Measurements from ENCODE around the gene KRTAP5-5.
"Not testable (repeated sequence)": the region's sequence is repeated elsewhere in the genome, so short reads cannot be mapped to it uniquely, and the experiment has no call there.

KRTAP5-5 gene

DNA sequence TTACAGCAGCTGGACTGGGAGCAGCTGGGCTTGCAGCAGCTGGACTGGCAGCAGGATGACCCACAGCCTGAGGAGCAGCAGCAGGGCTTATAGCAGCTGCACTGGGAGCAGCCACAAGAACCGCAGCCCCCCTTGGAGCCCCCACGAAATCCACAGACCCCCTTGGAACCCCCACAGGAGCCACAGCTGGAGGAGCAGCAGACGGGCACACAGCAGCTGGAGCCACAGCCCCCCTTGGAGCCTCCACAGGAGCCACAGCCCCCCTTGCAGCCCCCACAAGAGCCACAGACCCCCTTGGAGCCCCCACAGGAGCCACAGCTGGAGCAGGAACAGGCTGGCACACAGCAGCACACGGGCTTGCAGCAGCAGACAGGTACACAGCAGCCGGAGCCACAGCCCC lies 21.7 kb upstream of the KRTAP5-5 start:
- H3K36me3 ChIP-seq (ENCODE audit: control insufficient read depth, insufficient read depth, low read length); H3K9me3 ChIP-seq (ENCODE audit: control insufficient read depth, low read length); H3K4me1 ChIP-seq (ENCODE audit: control insufficient read depth, insufficient read depth, low read length, poor library complexity, severe bottlenecking); H3K27ac ChIP-seq (ENCODE audit: low read depth, low read length, severe bottlenecking); H3K4me3 ChIP-seq (ENCODE audit: extremely low read depth, insufficient read depth, low read length, poor library complexity, severe bottlenecking): not testable (repeated sequence)
- WGBS, 2 experiments (ENCODE audit: insufficient coverage in 2 of 2): 92 to 100% methylated on average over 2 of the region's 5 CpGs

DNA sequence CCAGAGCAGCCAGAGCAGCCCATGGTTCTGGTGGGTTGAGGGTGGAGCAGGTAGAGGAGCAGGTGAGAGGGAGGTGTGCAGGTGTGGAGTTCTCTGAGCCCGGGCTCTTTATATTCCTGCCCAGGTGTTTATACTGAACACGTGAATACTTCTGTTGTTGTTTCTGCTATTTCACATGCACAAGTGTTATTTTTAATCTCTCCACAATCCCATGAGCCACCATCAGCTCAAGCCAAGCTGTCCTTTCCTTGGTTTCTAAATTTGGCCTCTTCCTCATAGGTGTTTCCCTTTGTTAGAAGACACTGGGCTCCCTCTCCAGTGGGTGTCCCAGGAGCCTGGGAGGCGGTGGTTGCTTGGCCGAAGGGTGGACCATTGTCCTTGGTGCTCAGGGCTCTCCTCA lies 21.2 kb upstream of the KRTAP5-5 start, which contains the start of gene KRTAP5-3:
TSS of gene KRTAP5-3 (minus strand) at position 101 of the 400 bp plus-strand sequence. CDS start at position 23, 78 bp downstream.
- no peaks in the 10 kb centered on the region for H3K36me3 ChIP-seq (ENCODE audit: control insufficient read depth, insufficient read depth, low read length)
- H3K9me3 ChIP-seq (ENCODE audit: control insufficient read depth, low read length): no peaks in the 10 kb centered on the region
- 80 to 83% methylated on average over 1 to 4 of the region's 4 CpGs for WGBS, 2 experiments (ENCODE audit: insufficient coverage in 2 of 2)
- H3K4me3 ChIP-seq (ENCODE audit: extremely low read depth, insufficient read depth, low read length, poor library complexity, severe bottlenecking): no peak within 1 kb of the TSS
- H3K4me1 ChIP-seq (ENCODE audit: control insufficient read depth, insufficient read depth, low read length, poor library complexity, severe bottlenecking): no peaks in the 10 kb centered on the region
- H3K27ac ChIP-seq (ENCODE audit: low read depth, low read length, severe bottlenecking): no peak within 1 kb of the TSS

DNA sequence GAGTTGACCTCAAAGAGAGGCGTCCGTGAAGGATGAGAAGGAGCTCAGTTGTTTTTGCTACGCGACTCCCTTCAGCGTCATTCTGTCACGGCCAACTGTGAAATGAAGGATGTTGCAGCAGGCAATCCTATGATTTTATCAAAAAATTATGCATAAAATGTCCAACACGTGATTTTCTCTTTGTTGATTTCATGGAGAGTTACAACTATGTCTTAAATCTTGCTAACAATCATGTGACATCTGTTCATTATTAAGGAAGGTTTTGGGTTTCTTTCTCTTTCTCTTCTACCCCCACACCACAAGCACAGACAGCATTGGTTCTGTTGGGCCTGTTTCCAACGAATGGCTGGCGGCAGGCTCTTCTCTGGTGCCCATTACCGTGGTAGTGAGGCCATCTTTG lies 11.3 kb upstream of the KRTAP5-5 start:
- H3K27ac ChIP-seq (ENCODE audit: low read depth, low read length, severe bottlenecking): no peak overlapping the region
- 70 to 74% methylated on average over 5 to 9 of the region's 10 CpGs for WGBS, 2 experiments (ENCODE audit: insufficient coverage in 2 of 2)
- H3K4me3 ChIP-seq (ENCODE audit: extremely low read depth, insufficient read depth, low read length, poor library complexity, severe bottlenecking): no peak overlapping the region
- H3K9me3 ChIP-seq (ENCODE audit: control insufficient read depth, low read length): no peaks in the 10 kb centered on the region
- no peaks in the 10 kb centered on the region for H3K36me3 ChIP-seq (ENCODE audit: control insufficient read depth, insufficient read depth, low read length)
- H3K4me1 ChIP-seq (ENCODE audit: control insufficient read depth, insufficient read depth, low read length, poor library complexity, severe bottlenecking): no peaks in the 10 kb centered on the region

DNA sequence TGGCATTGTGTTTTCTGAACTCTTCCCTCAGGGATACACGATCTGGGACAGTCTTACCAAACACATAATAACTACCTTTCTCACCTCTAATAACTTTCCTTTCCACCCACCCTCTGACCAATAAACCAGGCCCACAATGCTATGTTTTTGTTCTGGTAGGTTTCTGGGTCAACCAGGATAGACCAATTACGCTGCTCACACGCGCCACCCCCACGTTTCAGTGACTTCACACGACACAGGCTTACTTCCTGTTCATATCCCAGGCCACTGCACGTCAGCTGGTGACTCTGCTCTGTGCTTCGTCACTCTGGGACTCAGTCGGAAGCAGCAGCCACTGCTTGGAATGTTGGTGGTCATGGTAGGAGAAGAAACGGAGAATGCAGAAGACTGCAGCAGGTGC lies 10.1 kb upstream of the KRTAP5-5 start:
- Histone ChIP-seq H3K4me3 (ENCODE audit: extremely low read depth, insufficient read depth, low read length, poor library complexity, severe bottlenecking) (no peak overlapping the region), H3K4me1 (ENCODE audit: control insufficient read depth, insufficient read depth, low read length, poor library complexity, severe bottlenecking) (no peaks in the 10 kb centered on the region), H3K27ac (ENCODE audit: low read depth, low read length, severe bottlenecking) (no peak overlapping the region), H3K36me3 (ENCODE audit: control insufficient read depth, insufficient read depth, low read length) (no peaks in the 10 kb centered on the region), H3K9me3 (ENCODE audit: control insufficient read depth, low read length) (no peaks in the 10 kb centered on the region)
- 67 to 90% methylated on average over 2 to 10 of the region's 10 CpGs for WGBS, 2 experiments (ENCODE audit: insufficient coverage in 2 of 2)

DNA sequence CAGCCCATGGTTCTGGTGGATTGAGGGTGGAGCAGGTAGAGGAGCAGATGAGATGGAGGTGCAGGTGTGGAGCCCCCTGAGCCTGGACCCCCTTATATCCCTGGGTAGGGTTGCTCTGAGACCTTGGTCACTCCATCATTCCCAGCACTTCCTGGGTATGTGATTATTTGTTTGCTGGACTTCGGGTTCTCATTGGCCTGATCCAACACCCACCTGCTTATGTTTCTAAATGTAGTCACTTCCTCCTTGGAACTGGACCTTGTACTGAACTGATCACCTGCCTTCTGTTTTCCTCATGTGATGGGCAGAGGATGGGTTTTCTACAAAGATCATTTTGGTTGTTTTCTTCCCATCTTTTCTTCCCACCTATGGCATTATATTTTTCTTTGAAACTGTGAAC lies 7.5 kb upstream of the KRTAP5-5 start, which contains the start of gene KRTAP5-4:
TSS of gene KRTAP5-4 (minus strand) at position 53 of the 400 bp plus-strand sequence. CDS start at position 8, 45 bp downstream.
- Histone ChIP-seq H3K36me3 (ENCODE audit: control insufficient read depth, insufficient read depth, low read length) (no peaks in the 10 kb centered on the region), H3K4me3 (ENCODE audit: extremely low read depth, insufficient read depth, low read length, poor library complexity, severe bottlenecking) (no peak within 1 kb of the TSS), H3K9me3 (ENCODE audit: control insufficient read depth, low read length) (no peaks in the 10 kb centered on the region), H3K4me1 (ENCODE audit: control insufficient read depth, insufficient read depth, low read length, poor library complexity, severe bottlenecking) (no peaks in the 10 kb centered on the region), H3K27ac (ENCODE audit: low read depth, low read length, severe bottlenecking) (no peak within 1 kb of the TSS)
- WGBS, 2 experiments (ENCODE audit: insufficient coverage in 2 of 2): 100% methylated on average over 1 of the region's 1 CpG; no CpG with 5 or more reads in 1 of the 2 experiments

DNA sequence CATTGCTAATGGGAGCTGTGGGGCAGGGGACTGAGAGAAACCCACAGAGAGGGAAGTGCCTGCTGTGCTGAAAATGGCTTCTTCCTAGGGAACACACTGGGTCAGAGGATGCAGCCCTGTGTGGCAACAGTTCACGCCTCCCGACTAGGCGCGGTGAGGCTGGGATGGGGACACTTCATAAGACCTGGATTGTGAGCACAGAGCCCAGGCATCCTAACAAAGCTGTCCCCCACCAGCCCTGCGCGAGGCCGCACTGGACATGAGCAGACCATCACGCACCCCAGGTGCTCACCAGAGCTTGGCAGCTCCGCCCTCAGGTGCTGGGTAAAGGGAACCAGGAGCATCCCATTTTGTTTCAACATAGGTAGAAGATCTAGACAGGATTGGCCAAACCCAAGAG lies 5.9 kb upstream of the KRTAP5-5 start:
- no peak overlapping the region for H3K4me3 ChIP-seq (ENCODE audit: extremely low read depth, insufficient read depth, low read length, poor library complexity, severe bottlenecking)
- H3K9me3 ChIP-seq (ENCODE audit: control insufficient read depth, low read length): no peaks in the 10 kb centered on the region
- no peaks in the 10 kb centered on the region for H3K4me1 ChIP-seq (ENCODE audit: control insufficient read depth, insufficient read depth, low read length, poor library complexity, severe bottlenecking)
- H3K27ac ChIP-seq (ENCODE audit: low read depth, low read length, severe bottlenecking): no peak overlapping the region
- no peaks in the 10 kb centered on the region for H3K36me3 ChIP-seq (ENCODE audit: control insufficient read depth, insufficient read depth, low read length)
- WGBS, 2 experiments (ENCODE audit: insufficient coverage in 2 of 2): 78 to 89% methylated on average over 8 to 9 of the region's 9 CpGs

DNA sequence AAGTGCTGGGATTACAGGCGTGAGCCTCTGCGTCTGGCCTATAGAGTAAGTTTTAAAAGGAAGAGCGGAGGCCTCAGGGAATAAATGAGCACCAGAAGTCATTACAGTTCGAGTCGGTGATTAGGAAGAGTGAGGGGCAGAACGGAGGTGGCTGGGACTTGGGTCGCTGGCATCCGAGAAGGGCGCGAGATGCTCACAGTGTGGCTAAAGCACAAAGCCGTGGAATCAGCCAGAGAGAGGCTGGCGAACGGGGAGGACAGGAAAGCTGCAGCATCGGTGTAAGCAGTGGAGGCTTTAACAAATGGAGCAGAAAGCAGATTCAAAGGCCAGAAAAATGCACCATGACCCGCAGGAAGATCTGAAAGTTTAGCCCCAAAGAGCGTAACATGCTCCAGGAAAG lies 5.0 kb upstream of the KRTAP5-5 start:
- H3K4me3 ChIP-seq (ENCODE audit: extremely low read depth, insufficient read depth, low read length, poor library complexity, severe bottlenecking): no peak overlapping the region
- H3K9me3 ChIP-seq (ENCODE audit: control insufficient read depth, low read length): no peaks in the 10 kb centered on the region
- H3K36me3 ChIP-seq (ENCODE audit: control insufficient read depth, insufficient read depth, low read length): no peaks in the 10 kb centered on the region
- 83 to 85% methylated on average over 16 of the region's 16 CpGs for WGBS, 2 experiments (ENCODE audit: insufficient coverage in 2 of 2)
- H3K27ac ChIP-seq (ENCODE audit: low read depth, low read length, severe bottlenecking): no peak overlapping the region
- H3K4me1 ChIP-seq (ENCODE audit: control insufficient read depth, insufficient read depth, low read length, poor library complexity, severe bottlenecking): no peaks in the 10 kb centered on the region

DNA sequence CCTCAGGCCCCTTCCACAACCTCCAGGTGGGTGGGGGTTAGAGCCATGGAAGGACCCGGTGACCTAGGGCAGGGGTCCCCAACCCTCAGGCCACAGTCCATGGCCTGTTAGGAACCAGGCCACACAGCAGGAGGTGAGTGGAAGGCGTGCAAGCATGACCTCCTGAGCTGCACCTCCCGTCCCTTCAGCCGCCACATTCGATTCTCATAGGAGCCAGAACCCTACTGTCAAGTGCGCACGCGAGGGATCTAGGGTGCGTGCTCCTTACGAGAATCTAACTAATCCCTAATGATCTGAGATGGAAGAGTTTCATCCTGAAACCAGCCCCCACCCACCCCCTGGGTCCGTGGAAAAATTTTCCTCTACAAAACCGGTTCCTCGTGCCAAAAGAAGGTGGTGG lies 4.0 kb upstream of the KRTAP5-5 start:
- H3K27ac ChIP-seq (ENCODE audit: low read depth, low read length, severe bottlenecking): no peak overlapping the region
- 91 to 94% methylated on average over 10 to 12 of the region's 13 CpGs for WGBS, 2 experiments (ENCODE audit: insufficient coverage in 2 of 2)
- no peaks in the 10 kb centered on the region for H3K9me3 ChIP-seq (ENCODE audit: control insufficient read depth, low read length)

DNA sequence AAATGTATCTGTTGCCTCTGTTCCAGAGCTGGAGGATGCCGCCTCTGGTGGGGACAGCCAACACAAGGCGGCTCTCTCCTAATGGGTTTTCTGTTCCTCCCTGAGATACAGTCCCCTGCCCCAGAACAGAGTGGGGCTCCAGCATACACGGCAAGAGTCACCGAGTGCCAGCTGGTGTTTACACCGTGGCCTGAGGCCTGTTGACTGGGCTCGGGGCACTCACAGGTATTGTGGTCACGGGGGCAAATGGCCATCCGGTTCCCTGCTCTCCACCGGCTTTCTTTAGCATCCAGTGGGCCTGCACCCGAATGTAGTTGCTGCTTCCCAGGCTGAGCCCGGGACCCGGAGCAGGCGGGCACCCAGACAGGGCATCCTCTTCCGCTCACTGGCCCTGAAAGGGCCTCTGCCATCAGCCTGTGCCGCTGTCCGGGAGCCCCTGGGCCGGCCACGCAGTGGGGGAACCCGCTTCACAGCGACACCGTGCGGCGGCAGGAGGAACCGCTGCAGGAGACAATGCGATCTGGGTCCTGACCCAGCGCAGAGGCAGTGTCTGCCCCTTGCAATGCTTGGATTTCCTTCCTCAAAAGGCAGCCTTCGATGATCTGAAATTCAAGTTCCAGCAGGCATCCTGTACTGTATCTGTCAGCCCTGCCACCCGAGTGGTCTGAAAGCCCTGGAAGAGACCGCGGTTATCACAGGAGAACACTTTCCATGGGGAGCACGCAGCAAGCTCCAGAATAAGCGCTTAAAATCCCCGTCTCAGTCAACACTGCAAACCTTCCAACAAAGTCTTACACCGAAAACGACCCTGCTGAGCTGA lies 859 bp upstream of the KRTAP5-5 start:
- 35 to 38% methylated on average over 30 to 35 of the region's 35 CpGs for WGBS, 2 experiments (ENCODE audit: insufficient coverage in 2 of 2)
- Histone ChIP-seq H3K9me3 (ENCODE audit: control insufficient read depth, low read length) (no peaks in the 10 kb centered on the region), H3K4me1 (ENCODE audit: control insufficient read depth, insufficient read depth, low read length, poor library complexity, severe bottlenecking) (peaks cover 2% of the 10 kb centered on the region), H3K4me3 (ENCODE audit: extremely low read depth, insufficient read depth, low read length, poor library complexity, severe bottlenecking) (no peak overlapping the region), H3K36me3 (ENCODE audit: control insufficient read depth, insufficient read depth, low read length) (no peaks in the 10 kb centered on the region), H3K27ac (ENCODE audit: low read depth, low read length, severe bottlenecking) (no peak overlapping the region)

More for the DNA sequence above, 4.0 kb upstream of the KRTAP5-5 start:
- Histone ChIP-seq H3K36me3 (ENCODE audit: control insufficient read depth, insufficient read depth, low read length) (no peaks in the 10 kb centered on the region), H3K4me1 (ENCODE audit: control insufficient read depth, insufficient read depth, low read length, poor library complexity, severe bottlenecking) (no peaks in the 10 kb centered on the region), H3K4me3 (ENCODE audit: extremely low read depth, insufficient read depth, low read length, poor library complexity, severe bottlenecking) (no peak overlapping the region)

DNA sequence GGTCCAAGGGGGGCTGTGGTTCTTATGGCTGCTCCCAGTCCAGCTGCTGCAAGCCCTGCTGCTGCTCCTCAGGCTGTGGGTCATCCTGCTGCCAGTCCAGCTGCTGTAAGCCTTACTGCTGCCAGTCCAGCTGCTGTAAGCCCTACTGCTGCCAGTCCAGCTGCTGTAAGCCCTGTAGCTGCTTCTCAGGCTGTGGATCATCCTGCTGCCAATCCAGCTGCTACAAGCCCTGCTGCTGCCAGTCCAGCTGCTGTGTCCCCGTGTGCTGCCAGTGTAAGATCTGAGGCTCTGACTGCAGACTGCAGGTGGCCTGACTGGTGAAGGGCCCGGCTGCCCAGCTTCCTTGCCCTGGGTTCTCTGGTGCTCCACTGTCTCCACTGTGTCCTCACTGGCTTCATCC lies 696 bp downstream of the KRTAP5-5 start:
- H3K36me3 ChIP-seq (ENCODE audit: control insufficient read depth, insufficient read depth, low read length): no peaks in the 10 kb centered on the region
- peaks cover 2% of the 10 kb centered on the region for H3K4me1 ChIP-seq (ENCODE audit: control insufficient read depth, insufficient read depth, low read length, poor library complexity, severe bottlenecking)
- H3K27ac ChIP-seq (ENCODE audit: low read depth, low read length, severe bottlenecking): no peak overlapping the region
- no peaks in the 10 kb centered on the region for H3K9me3 ChIP-seq (ENCODE audit: control insufficient read depth, low read length)
- WGBS, 2 experiments (ENCODE audit: insufficient coverage in 2 of 2): 76 to 77% methylated on average over 2 of the region's 2 CpGs
- no peak overlapping the region for H3K4me3 ChIP-seq (ENCODE audit: extremely low read depth, insufficient read depth, low read length, poor library complexity, severe bottlenecking)

DNA sequence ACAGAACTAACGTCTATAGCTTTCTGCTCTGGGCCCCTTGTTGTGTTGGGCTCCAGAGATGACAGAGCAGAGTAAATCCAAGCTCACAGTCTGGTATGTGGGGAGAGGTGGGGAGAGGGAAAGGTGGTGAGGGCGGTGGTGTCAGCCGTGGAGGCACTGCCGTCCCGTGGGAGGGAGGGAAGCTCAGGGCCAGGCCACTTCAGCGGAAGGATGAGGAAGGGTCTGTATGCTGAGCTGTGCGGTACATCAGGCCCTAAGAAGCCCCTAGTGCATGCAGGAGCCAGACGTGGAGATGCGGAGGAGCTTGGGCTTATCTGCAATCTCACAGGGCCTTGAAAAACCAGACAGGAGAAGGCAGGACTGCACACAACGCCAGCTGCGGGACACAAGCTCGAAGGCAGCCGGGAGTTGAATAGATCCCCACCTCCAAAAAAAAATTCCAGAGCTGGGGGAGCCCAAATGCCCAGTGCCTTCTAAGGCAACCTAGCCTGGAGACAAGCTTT lies 1.5 kb downstream of the KRTAP5-5 start:
- Histone ChIP-seq H3K36me3 (ENCODE audit: control insufficient read depth, insufficient read depth, low read length) (no peaks in the 10 kb centered on the region), H3K27ac (ENCODE audit: low read depth, low read length, severe bottlenecking) (no peak overlapping the region), H3K9me3 (ENCODE audit: control insufficient read depth, low read length) (no peaks in the 10 kb centered on the region), H3K4me3 (ENCODE audit: extremely low read depth, insufficient read depth, low read length, poor library complexity, severe bottlenecking) (no peak overlapping the region), H3K4me1 (ENCODE audit: control insufficient read depth, insufficient read depth, low read length, poor library complexity, severe bottlenecking) (peaks cover 2% of the 10 kb centered on the region)
- WGBS, 2 experiments (ENCODE audit: insufficient coverage in 2 of 2): 81 to 88% methylated on average over 12 to 13 of the region's 13 CpGs
